Mucosa of rectum (tissue), 2 donors: ENCODE results near the gene NOXO1.
A peak's percentile ranks its signal among the peaks of the same experiment; 100 is the strongest.

Source experiments
- H3K27ac ChIP-seq, 2 donors: one replicate each; pipeline ENCODE4 v1.7.0; 2013; ENCODE audit warnings: inconsistent platforms in 2 of 2, low read depth in 2 of 2, low read length in 2 of 2
- H3K27me3 ChIP-seq, 2 donors: one replicate each; pipeline ENCODE4 v1.7.0; 2013; ENCODE audit warnings: low read length in 2 of 2; ENCODE audit not compliant: control insufficient read depth in 2 of 2, insufficient read depth in 2 of 2
- H3K36me3 ChIP-seq, 2 donors: one replicate each; pipeline ENCODE4 v1.7.0; 2013; ENCODE audit warnings: low read length in 2 of 2; ENCODE audit not compliant: control insufficient read depth in 2 of 2, insufficient read depth in 2 of 2
- H3K4me1 ChIP-seq, 2 donors: one replicate each; pipeline ENCODE4 v1.7.0; 2013; ENCODE audit warnings: low read length in 2 of 2, mild to moderate bottlenecking in 1 of 2; ENCODE audit not compliant: control insufficient read depth in 2 of 2, insufficient read depth in 2 of 2
- H3K4me3 ChIP-seq, 2 donors: one replicate each; pipeline ENCODE4 v1.7.0; 2013; ENCODE audit warnings: low read length in 2 of 2
- H3K9ac ChIP-seq, 2 donors: one replicate each; pipeline ENCODE4 v1.7.0; 2013; ENCODE audit warnings: low read length in 2 of 2, low read depth in 1 of 2, mild to moderate bottlenecking in 1 of 2
- H3K9me3 ChIP-seq, 2 donors: one replicate each; pipeline ENCODE4 v1.7.0; 2013; ENCODE audit warnings: low read length in 2 of 2; ENCODE audit not compliant: control insufficient read depth in 2 of 2
- donor health status: healthy.
- donor health status: Normal muscosa, but diverticular disease.

NOXO1 gene

GRCh38 chr16:2003827-2004641 is 22.8 kb upstream of the NOXO1 start:
- Histone ChIP-seq H3K9me3 (no peaks in the 10 kb centered on the region), H3K27ac (peak overlapping the region in 1 of 2 donors; percentile 71), H3K9ac (peak overlapping the region in 1 of 2 donors; percentile 45), H3K4me1 (peaks cover 32 to 33% of the 10 kb centered on the region in 2 donors), H3K4me3 (peak overlapping the region; percentile 20 to 22), H3K27me3 (no peaks in the 10 kb centered on the region), H3K36me3 (peaks cover 34 to 35% of the 10 kb centered on the region in 2 donors)

GRCh38 chr16:2003231-2003826 is 22.1 kb upstream of the NOXO1 start:
- peak overlapping the region in 1 of 2 donors; percentile 71 for H3K27ac ChIP-seq
- peaks cover 37 to 39% of the 10 kb centered on the region in 2 donors for H3K36me3 ChIP-seq

GRCh38 chr16:2002406-2003230 is 21.3 kb upstream of the NOXO1 start:
- H3K27me3 ChIP-seq: no peaks in the 10 kb centered on the region
- H3K9me3 ChIP-seq: no peaks in the 10 kb centered on the region
- H3K4me1 ChIP-seq: peaks cover 18 to 19% of the 10 kb centered on the region in 2 donors
- no peak overlapping the region for H3K9ac ChIP-seq
- no peak overlapping the region for H3K4me3 ChIP-seq
- no peak overlapping the region for H3K27ac ChIP-seq
- H3K36me3 ChIP-seq: peaks cover 42 to 44% of the 10 kb centered on the region in 2 donors

More at GRCh38 chr16:2003231-2003826, 22.1 kb upstream of the NOXO1 start:
- Histone ChIP-seq H3K9me3 (no peaks in the 10 kb centered on the region), H3K27me3 (no peaks in the 10 kb centered on the region), H3K4me1 (peaks cover 25 to 26% of the 10 kb centered on the region in 2 donors), H3K4me3 (no peak overlapping the region), H3K9ac (peak overlapping the region in 1 of 2 donors; percentile 45)

GRCh38 chr16:2001456-2002355 is 20.4 kb upstream of the NOXO1 start:
- H3K36me3 ChIP-seq: peaks cover 45 to 48% of the 10 kb centered on the region in 2 donors
- H3K4me3 ChIP-seq: no peak overlapping the region
- H3K4me1 ChIP-seq: peaks cover 11 to 19% of the 10 kb centered on the region in 2 donors
- no peaks in the 10 kb centered on the region for H3K9me3 ChIP-seq
- no peak overlapping the region for H3K9ac ChIP-seq
- H3K27me3 ChIP-seq: no peaks in the 10 kb centered on the region
- no peak overlapping the region for H3K27ac ChIP-seq

- H3K36me3 ChIP-seq: peaks cover 45 to 48% of the 10 kb centered on the region in 2 donors
- H3K4me3 ChIP-seq: no peak overlapping the region
- H3K9ac ChIP-seq: no peak overlapping the region
- H3K9me3 ChIP-seq: no peaks in the 10 kb centered on the region
- H3K27ac ChIP-seq: no peak overlapping the region
- no peaks in the 10 kb centered on the region for H3K27me3 ChIP-seq
- peaks cover 11 to 20% of the 10 kb centered on the region in 2 donors for H3K4me1 ChIP-seq
Observed at GRCh38 chr16:2001035-2001434, 19.8 kb upstream of the NOXO1 start.

GRCh38 chr16:1999866-2000514 is 18.7 kb upstream of the NOXO1 start:
- Histone ChIP-seq H3K36me3 (peaks cover 45 to 48% of the 10 kb centered on the region in 2 donors), H3K9ac (no peak overlapping the region), H3K4me3 (no peak overlapping the region), H3K9me3 (no peaks in the 10 kb centered on the region), H3K27ac (no peak overlapping the region), H3K4me1 (peaks cover 11 to 20% of the 10 kb centered on the region in 2 donors), H3K27me3 (no peaks in the 10 kb centered on the region)

GRCh38 chr16:1998852-1999801 is 17.9 kb upstream of the NOXO1 start:
- H3K27me3 ChIP-seq: no peaks in the 10 kb centered on the region
- no peak overlapping the region for H3K27ac ChIP-seq
- H3K4me3 ChIP-seq: no peak overlapping the region
- H3K9me3 ChIP-seq: no peaks in the 10 kb centered on the region
- peaks cover 45 to 48% of the 10 kb centered on the region in 2 donors for H3K36me3 ChIP-seq
- H3K4me1 ChIP-seq: peaks cover 7 to 12% of the 10 kb centered on the region in 2 donors
- H3K9ac ChIP-seq: no peak overlapping the region

- Histone ChIP-seq H3K4me3 (no peak overlapping the region), H3K4me1 (peaks cover under 1 to 7% of the 10 kb centered on the region in 2 donors), H3K9ac (no peak overlapping the region), H3K9me3 (no peaks in the 10 kb centered on the region), H3K36me3 (peaks cover 45 to 48% of the 10 kb centered on the region in 2 donors), H3K27me3 (no peaks in the 10 kb centered on the region), H3K27ac (peak overlapping the region in 1 of 2 donors; percentile 52)
Observed at GRCh38 chr16:1998360-1998835, 17.1 kb upstream of the NOXO1 start.
